ENCODE measurements around the gene JHY. TPM values are rescaled to one million over a fixed set of nuclear protein-coding genes. Genes with fewer than 3 reads are reported as not detected.

The JHY gene
- total and polyA plus RNA-seq, 8 donors = 1.1 to 4.2 (median 2.1) TPM

DNA sequence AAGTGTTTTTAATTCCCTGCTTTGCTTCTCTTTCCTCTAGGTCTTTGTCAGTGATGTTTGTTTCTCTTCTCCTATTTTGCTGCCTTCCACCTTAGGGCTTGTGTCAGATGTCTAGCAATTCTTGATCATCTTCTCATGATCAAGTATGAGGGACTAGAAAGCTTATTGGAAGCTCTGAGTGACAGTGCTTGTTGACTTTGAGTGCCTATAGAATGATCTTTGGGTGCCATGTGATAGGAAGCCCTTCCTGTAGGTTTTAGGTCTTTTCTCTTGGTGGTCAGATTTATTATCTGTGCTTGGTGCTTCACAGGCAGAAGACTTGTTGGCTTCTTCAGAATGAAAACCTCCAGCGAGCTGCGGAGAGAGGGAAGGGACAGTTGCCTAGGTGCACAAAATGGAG is 56.0 kb downstream of the JHY start:
- Histone ChIP-seq H3K36me3 (no peaks in the 10 kb centered on the region), H3K27ac (no peak overlapping the region), H3K27me3 (no peaks in the 10 kb centered on the region), H3K4me1 (no peaks in the 10 kb centered on the region), H3K9me3 (no peaks in the 10 kb centered on the region), H3K4me3 (no peak overlapping the region)
- ATAC-seq (no peak), FAIRE-seq (no peak), DNase-seq (no peak)
- TF ChIP-seq, protein P1, sequence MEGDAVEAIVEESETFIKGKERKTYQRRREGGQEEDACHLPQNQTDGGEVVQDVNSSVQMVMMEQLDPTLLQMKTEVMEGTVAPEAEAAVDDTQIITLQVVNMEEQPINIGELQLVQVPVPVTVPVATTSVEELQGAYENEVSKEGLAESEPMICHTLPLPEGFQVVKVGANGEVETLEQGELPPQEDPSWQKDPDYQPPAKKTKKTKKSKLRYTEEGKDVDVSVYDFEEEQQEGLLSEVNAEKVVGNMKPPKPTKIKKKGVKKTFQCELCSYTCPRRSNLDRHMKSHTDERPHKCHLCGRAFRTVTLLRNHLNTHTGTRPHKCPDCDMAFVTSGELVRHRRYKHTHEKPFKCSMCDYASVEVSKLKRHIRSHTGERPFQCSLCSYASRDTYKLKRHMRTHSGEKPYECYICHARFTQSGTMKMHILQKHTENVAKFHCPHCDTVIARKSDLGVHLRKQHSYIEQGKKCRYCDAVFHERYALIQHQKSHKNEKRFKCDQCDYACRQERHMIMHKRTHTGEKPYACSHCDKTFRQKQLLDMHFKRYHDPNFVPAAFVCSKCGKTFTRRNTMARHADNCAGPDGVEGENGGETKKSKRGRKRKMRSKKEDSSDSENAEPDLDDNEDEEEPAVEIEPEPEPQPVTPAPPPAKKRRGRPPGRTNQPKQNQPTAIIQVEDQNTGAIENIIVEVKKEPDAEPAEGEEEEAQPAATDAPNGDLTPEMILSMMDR (IDR thresholded peaks at IDR 0.05) = no peak
- intact Hi-C loops (cut with DNase I) = no loop called here
- WGBS, 2 donors = 86 to 96% methylated on average over 2 of the region's 2 CpGs

DNA sequence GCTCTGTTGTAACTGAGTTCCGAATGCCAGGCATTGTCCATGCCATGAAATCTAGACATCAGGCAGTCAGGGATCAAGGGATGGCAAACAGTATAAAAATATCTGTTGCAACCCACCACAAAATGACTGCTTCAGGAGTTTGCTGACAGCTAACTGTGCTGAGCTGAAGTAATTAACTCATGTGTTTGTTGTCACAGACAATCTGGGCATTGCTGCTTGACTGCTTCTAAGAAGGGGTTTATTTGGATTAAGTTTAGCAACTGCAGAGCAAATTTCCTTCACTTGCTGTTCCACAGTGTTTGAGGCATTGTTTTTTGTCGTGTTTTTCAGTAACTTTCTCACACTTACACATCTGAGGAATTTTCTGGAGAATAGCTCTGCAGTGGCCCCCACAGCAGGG is 68.7 kb downstream of the JHY start:
- DNase-seq = no peak
- FAIRE-seq = no peak

DNA sequence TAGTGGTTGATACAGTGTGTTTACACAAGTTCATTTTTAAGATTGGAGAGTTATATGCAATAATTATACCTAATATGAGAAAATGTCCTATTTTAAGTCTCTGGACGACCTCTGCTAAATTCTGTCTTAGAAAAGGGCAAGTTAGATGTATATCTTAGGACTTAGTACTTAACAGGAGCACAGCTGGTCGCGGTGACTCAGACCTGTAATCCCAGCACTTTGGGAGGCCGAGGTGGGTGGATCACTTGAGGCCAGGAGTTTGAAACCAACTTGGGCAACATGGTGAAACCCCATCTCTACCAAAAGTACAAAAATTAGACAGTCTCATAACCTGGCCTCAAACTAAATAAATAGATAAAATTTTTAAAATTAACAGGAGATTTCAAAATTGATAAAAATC is 71.9 kb downstream of the JHY start:
- Histone ChIP-seq H3K4me1 (no peaks in the 10 kb centered on the region), H3K27ac (no peak overlapping the region), H3K27me3 (no peaks in the 10 kb centered on the region), H3K4me3 (no peak overlapping the region), H3K36me3 (no peaks in the 10 kb centered on the region), H3K9me3 (no peaks in the 10 kb centered on the region)
- FAIRE-seq (no peak), DNase-seq (no peak), ATAC-seq (no peak)
- 86 to 89% methylated on average over 4 of the region's 4 CpGs for WGBS, 2 donors
- TF ChIP-seq, protein P1 (IDR thresholded peaks at IDR 0.05) = no peak
- intact Hi-C loops (cut with DNase I) = no loop called here

More for the DNA sequence above, 68.7 kb downstream of the JHY start:
- Histone ChIP-seq H3K4me1 (no peaks in the 10 kb centered on the region), H3K9me3 (no peaks in the 10 kb centered on the region), H3K4me3 (no peak overlapping the region), H3K27me3 (no peaks in the 10 kb centered on the region), H3K36me3 (peaks cover 0 to 7% (median 0%) of the 10 kb centered on the region in 3 donors), H3K27ac (no peak overlapping the region)
- intact Hi-C loops (cut with DNase I) = no loop called here
- no peak for ATAC-seq
- WGBS, 2 donors = 59 to 61% methylated on average over 2 of the region's 2 CpGs
- TF ChIP-seq, protein P1 (IDR thresholded peaks at IDR 0.05) = no peak

DNA sequence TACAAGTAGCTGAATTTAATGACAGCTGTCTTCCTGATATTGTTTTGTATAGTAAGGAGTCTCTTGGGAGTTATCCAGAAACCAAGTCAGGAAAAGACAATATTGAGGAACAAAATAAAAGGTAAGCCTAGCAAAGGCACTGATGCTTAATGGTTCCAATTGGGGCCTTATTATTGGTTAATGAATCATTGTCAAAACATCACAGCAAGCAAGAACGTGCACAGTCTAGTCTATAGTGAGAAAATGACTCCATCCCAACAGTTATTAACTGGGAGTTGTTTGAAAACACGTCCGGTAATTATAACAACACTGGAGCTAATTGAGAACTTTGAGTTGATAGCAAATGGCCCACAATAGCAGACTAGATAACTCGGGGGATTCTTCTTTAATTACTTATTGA is 81.4 kb downstream of the JHY start:
- TF ChIP-seq, protein P1 (IDR thresholded peaks at IDR 0.05) = no peak
- ATAC-seq = no peak
- no peak overlapping the region for H3K4me3 ChIP-seq
- 69 to 72% methylated on average over 4 of the region's 4 CpGs for WGBS, 2 donors
- intact Hi-C loops (cut with DNase I) = no loop called here
- FAIRE-seq = no peak
- no peaks in the 10 kb centered on the region for H3K9me3 ChIP-seq
- DNase-seq = no peak
- peaks cover 0 to 8% (median 0%) of the 10 kb centered on the region in 4 donors for H3K27me3 ChIP-seq
- no peak overlapping the region for H3K27ac ChIP-seq
- H3K36me3 ChIP-seq = no peaks in the 10 kb centered on the region
- H3K4me1 ChIP-seq = no peaks in the 10 kb centered on the region

DNA sequence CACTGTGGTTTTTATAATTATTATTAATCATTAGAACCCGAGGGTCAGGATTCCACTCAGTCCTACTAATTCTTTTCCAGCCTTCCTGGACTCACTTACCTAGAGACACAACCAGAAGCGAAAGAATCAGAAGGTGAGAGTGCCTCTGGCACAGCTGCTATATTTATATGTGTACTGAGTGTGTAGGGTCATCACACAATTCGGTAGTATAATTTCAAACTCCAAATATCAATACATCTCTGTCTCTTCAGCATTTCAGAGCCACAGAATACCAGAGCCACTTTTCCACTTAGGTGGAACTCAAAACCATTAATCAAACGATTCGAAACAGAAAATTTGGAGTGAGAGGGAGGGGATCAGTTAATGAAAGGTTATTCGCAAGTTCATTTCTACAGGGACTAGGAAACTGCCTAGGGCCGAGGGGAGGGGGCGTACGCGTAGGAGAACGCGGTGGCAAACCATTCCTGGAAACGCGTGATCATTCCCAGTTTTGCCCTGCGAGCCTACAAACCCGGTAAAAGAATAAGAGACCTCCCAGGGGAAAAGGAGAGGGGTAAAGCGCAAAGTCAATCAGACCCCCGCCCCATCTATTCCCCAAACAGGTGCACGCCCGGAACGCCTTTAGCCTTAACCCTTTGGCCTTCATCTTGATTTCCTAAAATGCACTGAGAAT is 93.6 kb downstream of the JHY start:
- ATAC-seq (no peak), FAIRE-seq (no peak), DNase-seq (no peak)
- H3K27me3 ChIP-seq = peaks cover 0 to 51% (median 12%) of the 10 kb centered on the region in 4 donors
- peaks cover 0 to 2% (median 0%) of the 10 kb centered on the region in 3 donors for H3K4me1 ChIP-seq
- TF ChIP-seq, protein P1 (IDR thresholded peaks at IDR 0.05) = no peak
- 10 to 11% methylated on average over 21 of the region's 21 CpGs for WGBS, 2 donors
- no peak overlapping the region for H3K4me3 ChIP-seq
- H3K36me3 ChIP-seq = no peaks in the 10 kb centered on the region
- no peaks in the 10 kb centered on the region for H3K9me3 ChIP-seq
- intact Hi-C loops (cut with DNase I) = no loop called here
- no peak overlapping the region for H3K27ac ChIP-seq

Measured in pancreas (tissue), 10 donors.